ENCODE data around the gene MTMR6.

MTMR6 gene

GRCh38 chr13:25253702-25254101 is 33.6 kb downstream of the MTMR6 start:
- TF ChIP-seq CTCF (IDR thresholded peaks at IDR 0.05; ENCODE audit: low read depth, low read length, missing control alignments): no peak
- no peak overlapping the region for H3K4me3 ChIP-seq (replicated peaks; ENCODE audit: low read depth, low read length)
- no peak for DNase-seq (ENCODE audit: extremely low read depth, low read depth)

GRCh38 chr13:25252752-25253151 is 34.5 kb downstream of the MTMR6 start:
- TF ChIP-seq CTCF (IDR thresholded peaks at IDR 0.05; ENCODE audit: low read depth, low read length, missing control alignments): no peak
- DNase-seq (ENCODE audit: extremely low read depth, low read depth): no peak
- no peak overlapping the region for H3K4me3 ChIP-seq (replicated peaks; ENCODE audit: low read depth, low read length)

GRCh38 chr13:25252225-25252624 is 35.1 kb downstream of the MTMR6 start:
- no peak overlapping the region for H3K4me3 ChIP-seq (replicated peaks; ENCODE audit: low read depth, low read length)
- no peak for TF ChIP-seq CTCF (IDR thresholded peaks at IDR 0.05; ENCODE audit: low read depth, low read length, missing control alignments)
- no peak for DNase-seq (ENCODE audit: extremely low read depth, low read depth)

- peak; percentile 31 for DNase-seq (ENCODE audit: extremely low read depth, low read depth)
- TF ChIP-seq CTCF (IDR thresholded peaks at IDR 0.05; ENCODE audit: low read depth, low read length, missing control alignments): peak; percentile 52
- H3K4me3 ChIP-seq (replicated peaks; ENCODE audit: low read depth, low read length): no peak overlapping the region
Observed at GRCh38 chr13:25249001-25249543, 38.2 kb downstream of the MTMR6 start.

- H3K4me3 ChIP-seq (replicated peaks; ENCODE audit: low read depth, low read length): no peak overlapping the region
- no peak for DNase-seq (ENCODE audit: extremely low read depth, low read depth)
- TF ChIP-seq CTCF (IDR thresholded peaks at IDR 0.05; ENCODE audit: low read depth, low read length, missing control alignments): no peak
Observed at GRCh38 chr13:25248071-25248470, 39.2 kb downstream of the MTMR6 start.

- DNase-seq (ENCODE audit: extremely low read depth, low read depth): no peak
- TF ChIP-seq CTCF (IDR thresholded peaks at IDR 0.05; ENCODE audit: low read depth, low read length, missing control alignments): no peak
- no peak overlapping the region for H3K4me3 ChIP-seq (replicated peaks; ENCODE audit: low read depth, low read length)
Observed at GRCh38 chr13:25247360-25247759, 39.9 kb downstream of the MTMR6 start.

GRCh38 chr13:25244123-25244522 is 43.2 kb downstream of the MTMR6 start:
- DNase-seq (ENCODE audit: extremely low read depth, low read depth): no peak
- TF ChIP-seq CTCF (IDR thresholded peaks at IDR 0.05; ENCODE audit: low read depth, low read length, missing control alignments): no peak
- no peak overlapping the region for H3K4me3 ChIP-seq (replicated peaks; ENCODE audit: low read depth, low read length)

Data from HFF-Myc (cell line).